Activated CD4-positive, CD25-positive, alpha-beta regulatory T cell treated with anti-CD3 and anti-CD28 coated beads, Interleukin-2, amount 50 U/mL, for 24 hours (primary cell): ENCODE measurements around the gene GABPB1.

Experiments used
- ATAC-seq, 2 donors: fragments of 150-1000 bp; cut with Tn5 transposase; one replicate each; pipeline ENCODE4 v1.10.0; 2021; ENCODE audit warnings: mild to moderate bottlenecking in 1 of 2, moderate library complexity in 1 of 2

GABPB1 gene

GRCh38 chr15:50341616-50342136, 13.3 kb downstream of the GABPB1 start:
- no peak for ATAC-seq

- no peak for ATAC-seq
These were observed 14.6 kb downstream of the GABPB1 start for GRCh38 chr15:50340416-50340815.

- ATAC-seq, result no peak
These were observed 15.3 kb downstream of the GABPB1 start for GRCh38 chr15:50339717-50340116.

GRCh38 chr15:50335251-50335650, 19.7 kb downstream of the GABPB1 start:
- no peak for ATAC-seq

- no peak for ATAC-seq
These were observed 21.8 kb downstream of the GABPB1 start for GRCh38 chr15:50333229-50333628.

- ATAC-seq, result peak in 1 of 2 donors; percentile 49
These were observed 24.1 kb downstream of the GABPB1 start for GRCh38 chr15:50330921-50331320.

- no peak for ATAC-seq
These were observed 26.9 kb downstream of the GABPB1 start for GRCh38 chr15:50328116-50328515.

GRCh38 chr15:50321680-50322210, 33.3 kb downstream of the GABPB1 start:
- ATAC-seq, result no peak

- no peak for ATAC-seq
These were observed 34.5 kb downstream of the GABPB1 start for GRCh38 chr15:50320504-50320903.

GRCh38 chr15:50318697-50319096, 36.3 kb downstream of the GABPB1 start:
- no peak for ATAC-seq

- no peak for ATAC-seq
These were observed 39.0 kb downstream of the GABPB1 start for GRCh38 chr15:50315814-50316630.

GRCh38 chr15:50312636-50313035, 42.4 kb downstream of the GABPB1 start:
- no peak for ATAC-seq

- no peak for ATAC-seq
These were observed 47.2 kb downstream of the GABPB1 start for GRCh38 chr15:50307799-50308198.

GRCh38 chr15:50304836-50305235, 50.2 kb downstream of the GABPB1 start:
- ATAC-seq, result no peak

- no peak for ATAC-seq
These were observed 52.4 kb downstream of the GABPB1 start for GRCh38 chr15:50302581-50302980.

- ATAC-seq, result no peak
These were observed 56.7 kb downstream of the GABPB1 start for GRCh38 chr15:50298340-50298739.

- ATAC-seq, result no peak
These were observed 59.0 kb downstream of the GABPB1 start for GRCh38 chr15:50295966-50296365.

GRCh38 chr15:50289749-50290148, 65.2 kb downstream of the GABPB1 start:
- no peak for ATAC-seq

- ATAC-seq, result no peak
These were observed 67.5 kb downstream of the GABPB1 start for GRCh38 chr15:50287324-50288116.

GRCh38 chr15:50281427-50281826, 73.6 kb downstream of the GABPB1 start:
- ATAC-seq, result no peak

GRCh38 chr15:50280271-50280670, 74.7 kb downstream of the GABPB1 start:
- no peak for ATAC-seq

- no peak for ATAC-seq
These were observed 76.5 kb downstream of the GABPB1 start for GRCh38 chr15:50278496-50278895.

- no peak for ATAC-seq
These were observed 77.6 kb downstream of the GABPB1 start for GRCh38 chr15:50277370-50277769.

GRCh38 chr15:50275908-50276307, 79.1 kb downstream of the GABPB1 start:
- ATAC-seq, result no peak
